Colon (tissue), 2 donors: Measurements from ENCODE around the gene GCG.

ENCODE experiments used
- FAIRE-seq: peaks from 2 replicates; lab custom pipeline; 2012; peaks lifted over from hg19 to GRCh38; lab: Jason Lieb, UNC
- donor health status: control.
- donor health status: control.

The GCG gene

GRCh38 chr2:162152147-162152546 lies at the start of gene GCG:
TSS of gene GCG (minus strand) at chr2:162152247. CDS start at chr2:162149178, 3,069 bp downstream.
- no peak for FAIRE-seq

- no peak for FAIRE-seq
Measured at GRCh38 chr2:162200636-162201035, 48.6 kb upstream of the GCG start.

DNA sequence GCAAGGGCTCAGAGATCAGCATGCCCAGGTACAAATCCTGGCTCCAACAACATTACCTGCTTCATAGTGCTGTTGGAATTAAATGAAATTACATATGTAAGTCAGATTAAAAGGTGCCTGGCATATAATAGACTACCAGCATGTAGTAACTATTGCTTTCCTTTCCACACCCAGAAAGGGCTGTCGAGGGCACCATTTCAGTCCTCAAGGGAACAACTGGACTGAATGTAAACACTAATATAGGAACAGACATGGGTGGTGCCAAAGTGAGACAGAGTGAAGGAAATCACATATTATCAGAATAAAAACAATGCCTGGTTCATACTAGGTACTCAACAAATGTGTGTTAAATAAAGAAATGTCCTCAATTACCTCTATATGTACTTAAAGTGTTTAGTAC lies 47.9 kb upstream of the GCG start:
- FAIRE-seq, result no peak

GRCh38 chr2:162198239-162198638 lies 46.2 kb upstream of the GCG start:
- FAIRE-seq, result no peak

GRCh38 chr2:162197069-162197825 lies 45.2 kb upstream of the GCG start:
- no peak for FAIRE-seq

GRCh38 chr2:162196638-162197037 lies 44.6 kb upstream of the GCG start:
- FAIRE-seq, result no peak

- FAIRE-seq, result no peak
Measured at GRCh38 chr2:162188451-162188850, 36.4 kb upstream of the GCG start.

GRCh38 chr2:162185541-162186232 lies 33.6 kb upstream of the GCG start:
- no peak for FAIRE-seq

DNA sequence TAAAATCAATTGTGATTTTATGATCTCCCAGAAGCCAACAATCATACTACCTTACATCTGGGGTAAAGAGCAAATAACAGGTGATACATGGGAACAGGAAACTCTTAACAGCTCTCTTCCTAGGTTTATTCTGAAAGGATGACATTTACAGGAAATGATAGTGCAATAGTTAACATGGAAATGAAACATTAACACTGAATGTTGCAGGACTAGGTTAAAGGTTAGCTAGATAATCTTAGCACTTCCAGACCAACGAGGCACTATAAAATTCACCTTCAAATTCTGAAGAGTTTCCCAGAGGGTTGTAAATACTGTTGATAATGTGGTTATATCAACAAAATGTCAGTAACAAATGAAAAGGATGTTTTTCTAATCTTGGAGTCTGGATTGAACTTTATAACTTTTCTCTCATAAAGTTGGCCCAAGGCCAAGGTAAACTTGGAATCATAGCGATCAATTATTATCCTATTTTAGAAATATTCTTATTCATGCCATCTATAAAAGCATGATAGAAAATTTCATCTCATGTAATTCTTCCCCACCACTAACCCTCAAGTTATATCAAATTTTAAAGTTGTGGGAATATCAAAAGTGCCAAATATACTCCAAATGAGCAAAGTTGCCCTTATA lies 32.9 kb upstream of the GCG start:
- no peak for FAIRE-seq

DNA sequence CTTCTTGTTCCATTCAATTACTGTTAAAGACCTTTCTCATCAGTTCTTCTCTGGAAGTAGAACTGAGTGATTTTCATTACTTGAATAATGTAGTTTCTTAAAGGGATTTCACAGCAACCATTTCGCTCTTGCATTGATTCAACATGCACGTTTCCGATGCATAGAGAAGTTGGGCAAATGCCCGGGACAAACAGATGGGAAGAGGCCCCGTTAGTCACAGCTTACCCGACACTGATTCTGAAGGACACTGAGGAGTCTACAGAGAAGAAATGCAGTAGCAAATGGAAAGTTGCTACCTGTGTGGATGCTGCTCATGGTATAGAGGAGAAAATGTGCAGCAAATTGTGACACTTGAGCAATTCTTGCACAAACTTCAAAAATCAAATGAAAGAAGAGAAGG lies 32.3 kb upstream of the GCG start:
- FAIRE-seq, result no peak

DNA sequence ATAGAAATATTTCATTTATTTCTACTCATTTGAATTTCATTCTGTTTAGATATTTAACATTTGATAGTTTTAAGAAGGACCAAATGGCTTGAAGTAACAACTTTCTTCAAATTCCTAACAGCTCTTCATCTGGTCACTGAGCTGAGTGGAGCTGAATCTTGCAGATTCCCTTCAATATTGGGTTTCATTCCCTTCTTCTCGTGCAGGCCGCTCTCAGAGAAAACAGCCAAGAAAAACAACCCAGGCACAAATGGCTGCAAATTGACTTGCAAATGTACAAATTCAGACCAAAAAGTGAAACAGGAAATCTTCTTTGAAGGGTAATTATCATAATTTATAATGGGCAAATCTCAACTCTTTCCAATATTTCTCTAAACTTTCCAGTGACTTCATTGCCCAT lies 30.3 kb upstream of the GCG start:
- FAIRE-seq, result no peak

DNA sequence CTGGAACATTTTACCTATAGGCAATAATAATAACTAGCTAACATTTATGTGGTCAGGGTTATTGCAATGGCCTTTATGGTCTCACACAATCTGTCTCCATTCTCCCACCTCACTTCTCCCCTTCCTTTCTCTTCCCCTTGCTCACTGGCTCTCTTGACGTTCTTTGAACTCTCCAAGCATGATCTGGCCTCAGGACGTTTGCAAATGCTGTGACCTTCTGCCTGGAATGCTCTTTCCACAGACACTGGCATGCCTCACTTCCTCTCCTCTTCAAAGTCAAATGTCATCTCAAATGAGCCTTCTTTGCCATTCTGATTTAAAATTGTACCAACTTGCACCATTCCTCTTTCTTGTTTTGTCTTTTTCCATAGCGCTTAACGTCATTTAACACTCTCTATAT lies 25.3 kb upstream of the GCG start:
- FAIRE-seq, result no peak

DNA sequence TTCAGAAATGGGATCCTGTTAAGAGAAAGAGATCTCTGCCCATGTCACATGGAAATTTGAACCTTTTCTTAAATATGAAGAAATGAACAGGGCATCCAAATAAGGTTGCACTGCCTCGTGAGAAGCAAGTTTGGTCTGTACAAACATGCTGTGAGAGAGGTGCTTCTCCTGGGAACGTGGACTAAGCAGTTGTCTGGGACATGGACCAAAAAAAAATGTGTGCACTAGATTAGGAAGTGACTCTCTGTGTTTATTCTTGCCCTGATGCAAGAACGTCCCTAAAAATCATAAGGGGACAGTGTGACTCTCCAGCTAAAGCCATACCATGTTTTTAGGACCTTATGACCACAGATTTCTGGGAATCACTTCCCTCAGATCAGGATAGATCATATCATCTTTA lies 23.7 kb upstream of the GCG start:
- FAIRE-seq, result no peak

DNA sequence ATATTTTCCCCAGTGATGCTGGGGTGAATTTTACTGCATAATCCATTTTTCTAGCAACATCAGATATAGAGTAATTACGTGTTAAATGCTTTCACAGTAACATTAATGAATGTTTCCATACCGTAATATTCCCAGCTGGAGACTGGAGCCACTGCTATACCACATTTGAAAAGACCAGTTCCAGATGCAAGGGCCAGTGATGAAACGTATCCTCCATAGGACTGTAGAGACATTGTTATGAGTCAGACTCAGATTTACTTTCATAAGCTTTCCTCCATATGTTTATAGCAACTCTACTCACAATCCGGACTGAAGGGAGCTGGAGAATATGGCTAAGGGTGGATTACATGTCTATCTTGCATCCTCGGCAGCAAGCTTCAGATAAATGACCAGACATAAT lies 22.7 kb upstream of the GCG start:
- no peak for FAIRE-seq

DNA sequence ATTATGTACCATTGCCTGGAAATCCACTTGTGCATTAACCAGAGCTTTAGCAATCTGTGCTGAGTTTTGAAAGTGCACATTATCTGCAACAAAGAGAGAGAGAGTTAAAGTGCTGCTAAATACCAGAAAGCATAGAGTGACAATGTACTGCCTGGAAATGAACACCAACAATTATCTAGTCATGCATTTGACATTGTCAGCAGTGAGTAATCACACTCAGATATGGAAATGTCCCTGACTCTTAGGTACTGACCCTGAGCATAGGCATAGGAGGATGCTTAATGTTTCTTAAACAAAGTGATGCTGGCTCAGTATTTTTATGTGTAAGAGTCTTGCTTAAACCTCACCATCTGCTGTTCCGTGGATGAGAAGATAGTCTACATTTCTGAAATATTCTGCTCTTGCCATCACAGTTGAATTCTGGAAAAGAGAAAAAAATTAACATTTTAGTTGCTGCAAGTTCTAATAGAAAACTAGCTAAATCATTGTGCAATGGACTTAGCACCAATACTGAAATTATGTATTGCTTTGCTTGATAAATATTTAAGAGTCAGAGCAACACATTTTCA lies 20.8 kb upstream of the GCG start:
- FAIRE-seq, result no peak

- FAIRE-seq, result no peak
Measured at GRCh38 chr2:162166745-162167144, 14.7 kb upstream of the GCG start.

DNA sequence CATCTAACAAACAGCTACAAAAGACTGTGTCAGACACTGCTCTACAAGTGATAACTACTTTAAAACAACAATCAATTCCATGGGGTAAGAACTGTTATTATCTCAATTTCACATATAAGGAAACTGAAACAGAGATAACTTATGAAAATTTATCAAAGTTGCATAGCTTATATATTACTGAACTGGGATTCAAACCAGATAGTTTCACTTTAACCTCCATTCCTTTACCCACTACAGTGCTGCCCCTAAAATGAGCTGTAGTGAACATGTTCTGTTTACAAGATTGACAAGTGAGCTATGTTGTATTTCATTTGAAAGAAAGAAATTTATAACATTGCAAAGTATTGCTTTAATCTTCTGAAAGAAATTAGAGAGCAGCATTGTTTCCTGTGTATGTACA lies 14.1 kb upstream of the GCG start:
- no peak for FAIRE-seq

- no peak for FAIRE-seq
Measured at GRCh38 chr2:162164802-162165201, 12.8 kb upstream of the GCG start.

GRCh38 chr2:162159446-162159845 lies 7.4 kb upstream of the GCG start:
- FAIRE-seq, result no peak

DNA sequence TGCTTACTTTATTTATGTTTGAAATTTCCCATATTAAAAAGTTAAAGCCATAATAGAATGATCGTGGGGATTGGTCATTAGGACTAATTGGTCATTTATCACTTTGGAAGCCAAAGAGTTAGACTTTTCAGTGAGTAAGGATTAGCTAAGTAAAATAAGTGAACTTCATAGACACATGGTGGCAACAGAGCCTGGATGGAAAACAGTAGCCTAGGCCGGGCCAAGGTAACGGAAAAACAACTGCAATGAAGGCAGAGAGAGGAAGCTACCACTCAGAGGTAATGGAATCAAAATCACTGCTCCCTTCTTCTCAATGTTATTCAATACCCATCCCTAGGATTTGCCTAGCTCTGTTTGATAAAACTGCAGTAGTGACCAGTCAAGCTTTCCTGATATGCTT lies 4.1 kb upstream of the GCG start:
- no peak for FAIRE-seq

GRCh38 chr2:162155093-162155492 lies 3.0 kb upstream of the GCG start:
- FAIRE-seq, result no peak

GRCh38 chr2:162153608-162154224 lies 1.7 kb upstream of the GCG start:
- FAIRE-seq, result no peak

DNA sequence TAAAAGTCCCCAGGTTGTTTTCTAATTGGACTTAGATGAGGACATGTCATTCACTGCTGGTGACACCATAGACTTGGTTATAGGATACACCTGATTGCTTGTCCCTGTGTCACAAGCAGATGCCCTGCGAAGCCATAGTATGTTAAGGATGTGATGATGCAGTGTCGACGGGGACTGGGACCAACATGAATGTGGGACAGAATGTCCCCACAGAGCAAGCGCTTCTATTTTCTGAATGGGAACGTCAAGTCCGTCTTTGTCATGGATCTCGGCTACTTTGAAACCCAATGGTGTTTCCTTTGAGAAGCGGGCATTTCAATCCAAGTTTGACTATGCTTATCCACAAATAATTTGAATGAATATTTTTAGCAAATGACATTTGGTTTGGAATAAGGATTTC lies 2.1 kb downstream of the GCG start:
- FAIRE-seq, result no peak
